Measurements from ENCODE around the gene EFCAB6.

GRCh38 chr22:43726322-43726721 is 85.8 kb downstream of the EFCAB6 start:
- TF ChIP-seq CTCF (IDR thresholded peaks at IDR 0.05) (no peak), EZH2 (IDR thresholded peaks at IDR 0.05; ENCODE audit: borderline replicate concordance, insufficient read depth, low read depth, low read length, poor library complexity, severe bottlenecking) (no peak)
